ENCODE data around the gene AOPEP. TPM values are rescaled to one million over a fixed set of nuclear protein-coding genes. Genes with fewer than 3 reads are reported as not detected.

AOPEP gene
- total RNA-seq, 1 experiment from 2014 or later: 14.4 TPM

- Mint-ChIP-seq H3K36me3 (no peaks in the 10 kb centered on the region), H3K9me3 (no peaks in the 10 kb centered on the region), H3K27me3 (ENCODE audit: low read depth) (no peaks in the 10 kb centered on the region), H3K4me1 (peaks cover 18% of the 10 kb centered on the region), H3K4me3 (no peak overlapping the region), H3K27ac (peak overlapping the region; percentile 33; the same call in 1 of the 2 replicates)
- ATAC-seq (no peak), DNase-seq (ENCODE audit: low spot score) (no peak)
- ChIA-PET POLR2A (no interaction called here), CTCF (interaction anchor here (1.1 kb wide), 1 partner anchor 258 kb away, joined by 4 read pairs; no protein-coding TSS in a partner anchor)
- TF ChIP-seq HMGA2 (CRISPR knock-in tag; IDR thresholded peaks at IDR 0.05) (no peak), RORB (CRISPR knock-in tag; IDR thresholded peaks at IDR 0.05) (no peak), ZNF219 (CRISPR knock-in tag; IDR thresholded peaks at IDR 0.05; ENCODE audit: borderline replicate concordance) (no peak), PRRX2 (CRISPR knock-in tag; IDR thresholded peaks at IDR 0.05) (no peak), ZNF138 (CRISPR knock-in tag; conservative IDR thresholded peaks at IDR 0.05) (no peak), E2F4 (CRISPR knock-in tag; IDR thresholded peaks at IDR 0.05; ENCODE audit: borderline replicate concordance, low read depth) (no peak), PRDM15 (CRISPR knock-in tag; IDR thresholded peaks at IDR 0.05) (no peak), NFYB (CRISPR knock-in tag; conservative IDR thresholded peaks at IDR 0.05; ENCODE audit: low read depth) (no peak)
These were observed 60.8 kb downstream of the AOPEP start for GRCh38 chr9:94787266-94787665.

GRCh38 chr9:94788570-94789105 lies 62.1 kb downstream of the AOPEP start:
- DNase-seq (ENCODE audit: low spot score): no peak
- peaks cover 13% of the 10 kb centered on the region for H3K4me1 Mint-ChIP-seq
- peaks cover 2% of the 10 kb centered on the region for H3K36me3 Mint-ChIP-seq
- no peak overlapping the region for H3K4me3 Mint-ChIP-seq
- CTCF ChIA-PET: no interaction called here
- POLR2A ChIA-PET: no interaction called here
- H3K27ac Mint-ChIP-seq: no peak overlapping the region; the same call in 1 of the 2 replicates
- no peaks in the 10 kb centered on the region for H3K9me3 Mint-ChIP-seq
- no peak for ATAC-seq
- H3K27me3 Mint-ChIP-seq (ENCODE audit: low read depth): no peaks in the 10 kb centered on the region
- no peak for TF ChIP-seq ZNF423 (CRISPR knock-in tag; IDR thresholded peaks at IDR 0.05)
- TF ChIP-seq AR (CRISPR knock-in tag; IDR thresholded peaks at IDR 0.05): no peak
- no peak for TF ChIP-seq ESRRA (CRISPR knock-in tag; IDR thresholded peaks at IDR 0.05; ENCODE audit: borderline replicate concordance)
- no peak for TF ChIP-seq ERG (CRISPR knock-in tag; IDR thresholded peaks at IDR 0.05)
- no peak for TF ChIP-seq SP1 (CRISPR knock-in tag; conservative IDR thresholded peaks at IDR 0.05)
- TF ChIP-seq GABPB1 (CRISPR knock-in tag; IDR thresholded peaks at IDR 0.05): no peak
- TF ChIP-seq NFYB (CRISPR knock-in tag; conservative IDR thresholded peaks at IDR 0.05; ENCODE audit: low read depth): no peak
- TF ChIP-seq AFF4 (CRISPR knock-in tag; IDR thresholded peaks at IDR 0.05; ENCODE audit: borderline replicate concordance): no peak
- no peak for TF ChIP-seq ZBTB21 (CRISPR knock-in tag; IDR thresholded peaks at IDR 0.05; ENCODE audit: borderline replicate concordance)
- no peak for TF ChIP-seq SMAD3 (CRISPR knock-in tag; IDR thresholded peaks at IDR 0.05; ENCODE audit: borderline replicate concordance)
- no peak for TF ChIP-seq OVOL2 (CRISPR knock-in tag; IDR thresholded peaks at IDR 0.05; ENCODE audit: borderline replicate concordance)
- TF ChIP-seq MYBL2 (CRISPR knock-in tag; IDR thresholded peaks at IDR 0.05): no peak
- no peak for TF ChIP-seq CREM (CRISPR knock-in tag; IDR thresholded peaks at IDR 0.05)

All from WTC11 (cell line).